ENCODE data around the gene RAP1A.

RAP1A gene

DNA sequence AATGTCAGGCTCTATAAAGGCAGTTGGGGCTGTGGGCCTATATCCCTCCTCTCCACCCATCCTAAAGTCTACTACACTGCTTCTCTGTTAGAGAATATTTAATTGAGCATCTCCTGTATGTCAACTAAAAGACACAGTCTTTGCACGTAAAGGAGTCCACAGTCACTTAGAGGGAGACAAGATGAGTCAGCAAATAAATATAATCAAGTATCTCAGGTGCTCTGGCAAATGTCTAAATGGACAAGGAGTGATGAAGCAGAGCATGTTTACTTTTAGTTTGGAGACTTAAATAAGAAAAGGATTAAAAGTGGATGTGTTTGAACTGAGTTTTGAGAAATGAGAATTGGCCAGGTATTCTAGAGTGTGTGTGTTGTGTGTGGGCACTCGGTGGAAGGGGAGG, 41.8 kb upstream of the RAP1A start:
- Histone ChIP-seq H3F3A (ENCODE audit: low read depth) (no peaks in the 10 kb centered on the region), H3K9me2 (replicated peaks; ENCODE audit: low read depth, low read length) (no peaks in the 10 kb centered on the region), H4K20me1 (ENCODE audit: insufficient read depth, low read length, poor library complexity, severe bottlenecking) (no peaks in the 10 kb centered on the region), H3K9me3 (ENCODE audit: insufficient read depth, low read depth, low read length) (no peaks in the 10 kb centered on the region), H3K4me3 (ENCODE audit: low read length, poor library complexity, severe bottlenecking) (no peak overlapping the region), H3K4me1 (ENCODE audit: insufficient read depth, low read length, poor library complexity, severe bottlenecking) (no peaks in the 10 kb centered on the region), H3K79me2 (ENCODE audit: insufficient read depth, low read length) (no peaks in the 10 kb centered on the region), H3K27me3 (ENCODE audit: insufficient read depth, low read length, poor library complexity, severe bottlenecking) (no peaks in the 10 kb centered on the region), H3K9ac (ENCODE audit: low read depth, low read length, poor library complexity, severe bottlenecking) (no peak overlapping the region), H3K36me3 (ENCODE audit: insufficient read depth, low read length) (no peaks in the 10 kb centered on the region), H2AFZ (ENCODE audit: low read length) (no peak overlapping the region), H3K4me2 (ENCODE audit: low read depth, low read length, poor library complexity, severe bottlenecking) (no peak overlapping the region)
- TF ChIP-seq, protein P1, sequence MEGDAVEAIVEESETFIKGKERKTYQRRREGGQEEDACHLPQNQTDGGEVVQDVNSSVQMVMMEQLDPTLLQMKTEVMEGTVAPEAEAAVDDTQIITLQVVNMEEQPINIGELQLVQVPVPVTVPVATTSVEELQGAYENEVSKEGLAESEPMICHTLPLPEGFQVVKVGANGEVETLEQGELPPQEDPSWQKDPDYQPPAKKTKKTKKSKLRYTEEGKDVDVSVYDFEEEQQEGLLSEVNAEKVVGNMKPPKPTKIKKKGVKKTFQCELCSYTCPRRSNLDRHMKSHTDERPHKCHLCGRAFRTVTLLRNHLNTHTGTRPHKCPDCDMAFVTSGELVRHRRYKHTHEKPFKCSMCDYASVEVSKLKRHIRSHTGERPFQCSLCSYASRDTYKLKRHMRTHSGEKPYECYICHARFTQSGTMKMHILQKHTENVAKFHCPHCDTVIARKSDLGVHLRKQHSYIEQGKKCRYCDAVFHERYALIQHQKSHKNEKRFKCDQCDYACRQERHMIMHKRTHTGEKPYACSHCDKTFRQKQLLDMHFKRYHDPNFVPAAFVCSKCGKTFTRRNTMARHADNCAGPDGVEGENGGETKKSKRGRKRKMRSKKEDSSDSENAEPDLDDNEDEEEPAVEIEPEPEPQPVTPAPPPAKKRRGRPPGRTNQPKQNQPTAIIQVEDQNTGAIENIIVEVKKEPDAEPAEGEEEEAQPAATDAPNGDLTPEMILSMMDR (conservative IDR thresholded peaks at IDR 0.05; ENCODE audit: low read length) = no peak
- TF ChIP-seq EZH2phosphoT487 (IDR thresholded peaks at IDR 0.05; ENCODE audit: borderline replicate concordance) = no peak

DNA sequence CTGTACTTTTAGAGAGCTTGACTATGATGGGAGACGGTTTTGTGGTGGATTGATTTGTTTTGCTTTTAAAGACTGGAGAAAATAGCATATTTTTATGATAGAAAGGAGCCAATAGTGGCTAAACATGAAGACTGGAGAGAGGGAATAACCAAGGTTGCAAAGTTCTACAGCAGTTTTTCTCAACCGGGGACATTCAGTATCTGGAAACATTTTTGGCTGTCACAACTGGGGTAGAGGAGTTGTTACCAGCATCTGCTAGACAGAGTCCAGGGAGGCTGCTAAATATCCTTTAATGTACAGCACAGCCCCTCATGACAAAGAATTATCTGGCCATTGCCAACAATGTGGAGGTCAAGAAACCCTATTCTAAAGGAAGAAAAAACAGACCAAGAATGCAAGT, 38.4 kb upstream of the RAP1A start:
- H3K4me2 ChIP-seq (ENCODE audit: low read depth, low read length, poor library complexity, severe bottlenecking) = no peak overlapping the region
- no peak overlapping the region for H2AFZ ChIP-seq (ENCODE audit: low read length)
- no peak overlapping the region for H3K9ac ChIP-seq (ENCODE audit: low read depth, low read length, poor library complexity, severe bottlenecking)
- H3F3A ChIP-seq (ENCODE audit: low read depth) = no peaks in the 10 kb centered on the region
- H3K27me3 ChIP-seq (ENCODE audit: insufficient read depth, low read length, poor library complexity, severe bottlenecking) = no peaks in the 10 kb centered on the region
- no peak overlapping the region for H3K4me3 ChIP-seq (ENCODE audit: low read length, poor library complexity, severe bottlenecking)
- H3K9me3 ChIP-seq (ENCODE audit: insufficient read depth, low read depth, low read length) = no peaks in the 10 kb centered on the region
- no peaks in the 10 kb centered on the region for H4K20me1 ChIP-seq (ENCODE audit: insufficient read depth, low read length, poor library complexity, severe bottlenecking)
- no peaks in the 10 kb centered on the region for H3K36me3 ChIP-seq (ENCODE audit: insufficient read depth, low read length)
- H3K4me1 ChIP-seq (ENCODE audit: insufficient read depth, low read length, poor library complexity, severe bottlenecking) = no peaks in the 10 kb centered on the region
- no peaks in the 10 kb centered on the region for H3K79me2 ChIP-seq (ENCODE audit: insufficient read depth, low read length)
- no peaks in the 10 kb centered on the region for H3K9me2 ChIP-seq (replicated peaks; ENCODE audit: low read depth, low read length)
- TF ChIP-seq, protein P1 (conservative IDR thresholded peaks at IDR 0.05; ENCODE audit: low read length) = no peak
- TF ChIP-seq EZH2phosphoT487 (IDR thresholded peaks at IDR 0.05; ENCODE audit: borderline replicate concordance) = no peak

DNA sequence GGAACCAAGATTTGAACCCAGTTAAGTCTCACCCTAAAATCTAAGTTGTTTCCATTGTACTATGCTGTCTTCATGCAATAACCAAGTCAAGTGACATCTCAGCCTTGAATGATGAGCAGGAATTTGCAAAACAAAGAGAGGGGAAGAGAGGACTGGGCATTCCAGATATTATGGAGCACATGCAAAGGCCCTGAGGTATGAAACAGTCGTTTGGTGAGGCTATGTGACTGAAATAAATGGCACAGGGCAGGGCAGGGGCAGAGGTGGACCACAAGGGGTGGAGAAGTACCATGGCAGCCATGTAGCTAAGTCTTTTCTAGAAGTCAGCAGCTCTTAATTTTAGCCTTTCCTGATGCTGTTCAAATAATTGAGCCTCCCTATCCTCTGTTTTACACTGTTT, 37.6 kb upstream of the RAP1A start:
- Histone ChIP-seq H3K36me3 (ENCODE audit: insufficient read depth, low read length) (no peaks in the 10 kb centered on the region), H3K4me1 (ENCODE audit: insufficient read depth, low read length, poor library complexity, severe bottlenecking) (no peaks in the 10 kb centered on the region), H3K9me3 (ENCODE audit: insufficient read depth, low read depth, low read length) (no peaks in the 10 kb centered on the region), H3K9ac (ENCODE audit: low read depth, low read length, poor library complexity, severe bottlenecking) (no peak overlapping the region), H3K79me2 (ENCODE audit: insufficient read depth, low read length) (no peaks in the 10 kb centered on the region), H3K9me2 (replicated peaks; ENCODE audit: low read depth, low read length) (no peaks in the 10 kb centered on the region), H2AFZ (ENCODE audit: low read length) (no peak overlapping the region), H3K4me2 (ENCODE audit: low read depth, low read length, poor library complexity, severe bottlenecking) (no peak overlapping the region), H3K27me3 (ENCODE audit: insufficient read depth, low read length, poor library complexity, severe bottlenecking) (no peaks in the 10 kb centered on the region), H3F3A (ENCODE audit: low read depth) (no peaks in the 10 kb centered on the region), H4K20me1 (ENCODE audit: insufficient read depth, low read length, poor library complexity, severe bottlenecking) (no peaks in the 10 kb centered on the region), H3K4me3 (ENCODE audit: low read length, poor library complexity, severe bottlenecking) (no peak overlapping the region)
- TF ChIP-seq, protein P1 (conservative IDR thresholded peaks at IDR 0.05; ENCODE audit: low read length) = no peak
- TF ChIP-seq EZH2phosphoT487 (IDR thresholded peaks at IDR 0.05; ENCODE audit: borderline replicate concordance) = no peak
